Activated CD4-positive, alpha-beta memory T cell treated with anti-CD3 and anti-CD28 coated beads, Interleukin-2, amount 10 ng/mL, durations not matched to agents 7 days and 5 days (primary cell): ENCODE results near the gene KLHL26. TPM values are rescaled to one million over a fixed set of nuclear protein-coding genes. Genes with fewer than 3 reads are reported as not detected.

ENCODE experiments used
- CTCF ChIA-PET: fragments of 350-600 bp; sonication (Branson Sonifier 250); formaldehyde crosslinking; loops from one replicate; lab custom pipeline; 2021; ENCODE audit warnings: antibody characterized with exemption, inconsistent platforms; lab: Charles Lee
- POLR2A ChIA-PET: fragments of 350-600 bp; sonication (Branson Sonifier 250); formaldehyde crosslinking; loops from one replicate; lab custom pipeline; 2021; ENCODE audit warnings: antibody characterized with exemption; lab: Charles Lee
- DNase-seq: peaks from one replicate; pipeline ENCODE4 v3.0.0-alpha.2; 2020
- H3K27ac Mint-ChIP-seq: one replicate; pipeline ENCODE4 v1.8.0; 2021; ENCODE audit warnings: mild to moderate bottlenecking, mixed read lengths
- H3K27me3 Mint-ChIP-seq: one replicate; pipeline ENCODE4 v1.8.0; 2021; ENCODE audit warnings: mixed read lengths
- H3K36me3 Mint-ChIP-seq: one replicate; pipeline ENCODE4 v1.8.0; 2021; ENCODE audit warnings: low read depth, mixed read lengths
- H3K4me1 Mint-ChIP-seq: one replicate; pipeline ENCODE4 v1.8.0; 2021; ENCODE audit warnings: mixed read lengths
- H3K4me3 Mint-ChIP-seq: one replicate; pipeline ENCODE4 v1.8.0; 2021; ENCODE audit warnings: mild to moderate bottlenecking, mixed read lengths
- H3K9me3 Mint-ChIP-seq: one replicate; pipeline ENCODE4 v1.8.0; 2021; ENCODE audit warnings: mixed read lengths
- total RNA-seq, 2 experiments: library from RNA; stranded (reverse); gene quantifications; one replicate each; pipeline ENCODE4 v1.2.3, GENCODE V29; 2021

The KLHL26 gene
- total RNA-seq, 2 experiments from 2014 or later, result 10.8 to 11.0 TPM

- Mint-ChIP-seq H3K9me3 (no peaks in the 10 kb centered on the region), H3K27me3 (no peaks in the 10 kb centered on the region), H3K4me3 (no peak overlapping the region), H3K27ac (no peak overlapping the region), H3K36me3 (no peaks in the 10 kb centered on the region), H3K4me1 (peaks cover 8% of the 10 kb centered on the region)
- no peak for DNase-seq
- CTCF ChIA-PET, result no interaction called here
- POLR2A ChIA-PET, result no interaction called here
Observed at GRCh38 chr19:18660939-18661670, 24.3 kb downstream of the KLHL26 start.

DNA sequence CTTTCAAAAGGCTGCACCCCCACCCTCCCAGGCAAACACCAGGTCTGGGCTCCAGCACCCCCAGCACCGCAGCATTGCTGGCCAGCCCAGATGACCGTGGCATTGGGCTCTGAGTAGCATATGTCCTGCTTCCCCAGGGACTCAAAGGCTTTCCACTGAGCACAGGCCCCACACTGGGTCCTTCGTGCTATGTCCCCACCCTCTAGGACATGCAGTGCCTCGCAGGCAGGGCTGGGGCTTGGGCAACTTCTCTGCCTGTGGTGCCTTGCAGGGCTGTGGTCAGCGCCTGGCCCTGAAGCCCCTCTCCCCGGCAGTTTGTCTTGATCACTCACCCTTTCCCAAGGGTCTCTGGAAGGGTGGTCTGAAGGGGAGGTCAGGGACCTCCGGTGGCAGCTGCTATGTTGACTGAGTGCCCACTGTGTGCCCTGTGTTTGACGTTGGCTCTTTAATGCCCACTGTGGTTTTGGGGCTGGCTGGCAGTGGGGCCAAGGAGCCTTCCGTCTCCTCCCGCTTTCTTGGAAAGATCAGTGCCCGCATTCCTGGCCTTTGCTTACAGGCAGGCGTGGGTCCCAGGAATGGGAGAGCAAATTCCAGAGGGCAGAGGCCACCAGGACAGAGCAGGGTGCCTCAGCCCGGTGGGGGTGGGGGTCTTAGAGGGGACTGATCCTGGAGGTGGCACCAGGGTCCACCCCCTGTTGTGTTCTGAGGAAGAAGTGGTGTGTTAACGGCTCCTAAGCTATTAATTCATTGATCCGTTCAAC, 26.3 kb downstream of the KLHL26 start:
- ChIA-PET CTCF (no interaction called here), POLR2A (no interaction called here)
- H3K36me3 Mint-ChIP-seq, result peaks cover 3% of the 10 kb centered on the region
- no peak for DNase-seq
- no peaks in the 10 kb centered on the region for H3K9me3 Mint-ChIP-seq
- H3K27me3 Mint-ChIP-seq, result no peaks in the 10 kb centered on the region
- H3K4me1 Mint-ChIP-seq, result peaks cover 8% of the 10 kb centered on the region
- no peak overlapping the region for H3K27ac Mint-ChIP-seq
- H3K4me3 Mint-ChIP-seq, result no peak overlapping the region

DNA sequence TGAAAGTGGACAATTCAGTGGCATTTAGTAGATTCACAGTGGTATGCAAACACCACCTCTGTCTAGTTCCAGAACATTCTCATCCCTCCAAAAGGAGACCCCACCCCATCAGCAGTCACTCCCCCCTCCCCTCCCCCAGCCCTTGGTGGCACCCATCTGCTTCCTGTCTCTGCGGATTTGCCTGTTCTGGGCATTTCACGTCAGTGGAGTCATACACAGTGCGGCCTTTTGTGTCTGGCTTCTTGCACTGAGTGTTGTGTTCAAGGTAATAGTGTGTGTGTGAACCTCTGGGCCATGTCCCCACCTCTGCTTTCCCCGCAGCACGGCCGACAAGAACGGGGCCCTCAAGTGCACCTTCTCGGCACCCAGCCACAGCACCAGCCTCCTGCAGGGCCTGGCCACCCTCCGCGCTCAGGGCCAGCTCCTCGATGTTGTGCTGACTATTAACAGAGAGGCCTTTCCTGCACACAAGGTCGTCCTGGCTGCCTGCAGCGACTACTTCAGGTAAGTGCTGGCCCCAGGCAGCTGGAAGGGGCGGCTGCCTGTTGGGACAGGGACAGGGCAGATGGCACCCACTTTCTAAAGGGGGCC, 27.2 kb downstream of the KLHL26 start:
- Mint-ChIP-seq H3K4me1 (peaks cover 8% of the 10 kb centered on the region), H3K36me3 (peaks cover 3% of the 10 kb centered on the region), H3K4me3 (no peak overlapping the region), H3K27me3 (no peaks in the 10 kb centered on the region), H3K9me3 (no peaks in the 10 kb centered on the region), H3K27ac (no peak overlapping the region)
- no peak for DNase-seq
- CTCF ChIA-PET, result interaction anchor here (0.5 kb wide), 1 partner anchor 70 kb away, joined by 4 read pairs; no protein-coding TSS in a partner anchor
- POLR2A ChIA-PET, result interaction anchor here (0.5 kb wide), 1 partner anchor 9 kb away, joined by 3 read pairs; no protein-coding TSS in a partner anchor

DNA sequence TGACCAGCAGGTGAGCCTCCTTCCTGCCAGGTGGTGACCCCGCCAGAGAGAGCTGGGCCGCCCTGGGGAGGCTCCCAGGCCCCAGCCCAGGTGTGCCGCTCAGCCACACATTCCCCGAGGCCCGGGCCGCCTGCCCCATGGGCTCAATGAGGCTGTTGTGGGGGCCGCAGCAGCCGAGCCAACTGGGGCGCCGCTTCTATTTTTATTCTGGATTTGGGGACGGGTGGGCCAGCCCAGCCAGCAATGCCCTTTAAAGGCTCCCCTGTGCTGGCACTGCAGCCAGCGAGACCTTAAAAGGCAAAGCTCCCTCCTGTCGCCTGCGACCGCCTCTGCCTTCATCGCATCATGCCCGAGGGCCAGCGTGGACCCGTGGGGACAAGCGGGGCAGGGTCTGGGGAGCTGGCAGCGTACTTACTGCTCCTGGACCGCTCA, 29.0 kb downstream of the KLHL26 start:
- ChIA-PET POLR2A (no interaction called here), CTCF (no interaction called here)

GRCh38 chr19:18666317-18666716, 29.5 kb downstream of the KLHL26 start:
- Mint-ChIP-seq H3K36me3 (peaks cover 10% of the 10 kb centered on the region), H3K9me3 (no peaks in the 10 kb centered on the region), H3K4me1 (peaks cover 7% of the 10 kb centered on the region), H3K4me3 (no peak overlapping the region), H3K27ac (no peak overlapping the region), H3K27me3 (no peaks in the 10 kb centered on the region)
- ChIA-PET POLR2A (no interaction called here), CTCF (interaction anchor here (0.9 kb wide), 1 partner anchor 181 kb away, joined by 3 read pairs; no protein-coding TSS in a partner anchor)
- DNase-seq, result no peak

More for the DNA sequence above, 29.0 kb downstream of the KLHL26 start:
- no peak for DNase-seq
- H3K4me3 Mint-ChIP-seq, result no peak overlapping the region
- H3K9me3 Mint-ChIP-seq, result no peaks in the 10 kb centered on the region
- no peak overlapping the region for H3K27ac Mint-ChIP-seq
- H3K27me3 Mint-ChIP-seq, result no peaks in the 10 kb centered on the region
- H3K36me3 Mint-ChIP-seq, result peaks cover 10% of the 10 kb centered on the region
- H3K4me1 Mint-ChIP-seq, result peaks cover 8% of the 10 kb centered on the region

DNA sequence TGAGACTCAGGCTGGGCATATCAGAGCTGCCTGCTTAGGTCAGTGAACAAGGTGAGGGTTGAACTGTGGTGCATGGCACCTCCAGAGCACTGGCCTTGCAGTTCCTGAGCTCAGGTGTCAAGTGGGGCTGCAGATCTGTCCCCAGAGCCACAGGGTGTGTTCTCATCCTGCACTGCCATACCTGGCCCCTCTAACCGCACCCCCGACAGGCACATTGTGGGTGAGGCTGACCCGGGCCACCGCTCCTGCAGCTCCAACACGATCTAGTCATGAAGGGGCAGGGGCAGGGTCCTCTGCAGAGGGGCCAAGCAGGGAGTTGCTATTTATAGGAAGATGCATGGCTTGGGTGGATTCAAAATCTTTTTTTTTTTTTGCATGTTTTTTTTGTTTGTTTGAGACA, 30.0 kb downstream of the KLHL26 start:
- ChIA-PET POLR2A (no interaction called here), CTCF (interaction anchor here (0.9 kb wide), 1 partner anchor 180 kb away, joined by 3 read pairs; no protein-coding TSS in a partner anchor)
- peaks cover 10% of the 10 kb centered on the region for H3K36me3 Mint-ChIP-seq
- H3K27me3 Mint-ChIP-seq, result no peaks in the 10 kb centered on the region
- no peak for DNase-seq
- peaks cover 6% of the 10 kb centered on the region for H3K4me1 Mint-ChIP-seq
- H3K9me3 Mint-ChIP-seq, result no peaks in the 10 kb centered on the region
- no peak overlapping the region for H3K27ac Mint-ChIP-seq
- no peak overlapping the region for H3K4me3 Mint-ChIP-seq

DNA sequence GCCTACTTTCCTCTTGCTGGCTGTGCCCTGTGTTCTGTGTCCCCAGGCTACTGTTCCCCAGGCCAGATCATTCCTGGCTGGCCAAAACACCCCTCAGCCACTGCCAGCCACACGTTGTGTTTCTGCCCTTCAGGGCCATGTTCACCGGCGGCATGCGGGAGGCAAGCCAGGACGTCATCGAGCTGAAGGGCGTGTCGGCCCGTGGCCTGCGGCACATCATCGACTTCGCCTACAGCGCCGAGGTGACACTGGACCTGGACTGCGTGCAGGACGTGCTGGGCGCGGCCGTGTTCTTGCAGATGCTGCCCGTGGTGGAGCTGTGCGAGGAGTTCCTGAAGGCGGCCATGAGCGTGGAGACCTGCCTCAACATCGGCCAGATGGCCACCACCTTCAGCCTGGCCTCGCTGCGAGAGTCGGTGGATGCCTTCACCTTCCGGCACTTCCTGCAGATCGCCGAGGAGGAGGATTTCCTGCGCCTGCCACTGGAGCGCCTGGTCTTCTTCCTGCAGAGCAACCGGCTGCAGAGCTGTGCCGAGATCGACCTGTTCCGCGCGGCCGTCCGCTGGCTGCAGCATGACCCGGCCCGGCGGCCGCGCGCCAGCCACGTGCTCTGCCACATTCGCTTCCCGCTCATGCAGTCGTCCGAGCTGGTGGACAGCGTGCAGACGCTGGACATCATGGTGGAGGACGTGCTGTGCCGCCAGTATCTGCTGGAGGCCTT, 30.9 kb downstream of the KLHL26 start:
- no peaks in the 10 kb centered on the region for H3K9me3 Mint-ChIP-seq
- H3K27me3 Mint-ChIP-seq, result no peaks in the 10 kb centered on the region
- peaks cover 6% of the 10 kb centered on the region for H3K4me1 Mint-ChIP-seq
- DNase-seq, result no peak
- no peak overlapping the region for H3K27ac Mint-ChIP-seq
- ChIA-PET CTCF (no interaction called here), POLR2A (no interaction called here)
- peaks cover 10% of the 10 kb centered on the region for H3K36me3 Mint-ChIP-seq
- H3K4me3 Mint-ChIP-seq, result no peak overlapping the region

- H3K36me3 Mint-ChIP-seq, result peaks cover 10% of the 10 kb centered on the region
- no peaks in the 10 kb centered on the region for H3K9me3 Mint-ChIP-seq
- ChIA-PET POLR2A (no interaction called here), CTCF (no interaction called here)
- no peaks in the 10 kb centered on the region for H3K27me3 Mint-ChIP-seq
- no peak for DNase-seq
- no peak overlapping the region for H3K27ac Mint-ChIP-seq
- no peak overlapping the region for H3K4me3 Mint-ChIP-seq
- H3K4me1 Mint-ChIP-seq, result peaks cover 6% of the 10 kb centered on the region
Observed at GRCh38 chr19:18668252-18668631, 31.4 kb downstream of the KLHL26 start.

- peaks cover 4% of the 10 kb centered on the region for H3K4me1 Mint-ChIP-seq
- no peaks in the 10 kb centered on the region for H3K27me3 Mint-ChIP-seq
- no peak for DNase-seq
- H3K27ac Mint-ChIP-seq, result no peak overlapping the region
- CTCF ChIA-PET, result no interaction called here
- H3K36me3 Mint-ChIP-seq, result peaks cover 10% of the 10 kb centered on the region
- H3K4me3 Mint-ChIP-seq, result no peak overlapping the region
- H3K9me3 Mint-ChIP-seq, result no peaks in the 10 kb centered on the region
- POLR2A ChIA-PET, result no interaction called here
Observed at GRCh38 chr19:18668744-18669523, 32.1 kb downstream of the KLHL26 start.

DNA sequence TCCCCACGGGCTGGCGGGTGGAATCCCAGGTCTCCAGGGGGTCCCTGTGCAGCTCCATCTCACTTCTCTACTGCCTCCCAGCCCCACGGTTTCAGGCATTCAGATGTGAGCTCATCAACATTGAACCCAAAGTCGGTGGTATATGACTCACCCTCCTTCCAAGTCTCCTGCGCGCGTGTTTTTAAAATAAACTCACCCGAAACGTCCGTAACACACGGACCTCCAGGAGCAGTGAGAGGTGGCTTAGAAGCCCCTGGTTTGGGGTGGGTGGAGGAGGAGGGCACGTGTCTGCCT, 32.6 kb downstream of the KLHL26 start:
- no peak for DNase-seq
- H3K9me3 Mint-ChIP-seq, result no peaks in the 10 kb centered on the region
- H3K27ac Mint-ChIP-seq, result no peak overlapping the region
- H3K4me3 Mint-ChIP-seq, result no peak overlapping the region
- CTCF ChIA-PET, result no interaction called here
- H3K36me3 Mint-ChIP-seq, result peaks cover 10% of the 10 kb centered on the region
- H3K27me3 Mint-ChIP-seq, result no peaks in the 10 kb centered on the region
- POLR2A ChIA-PET, result no interaction called here
- no peaks in the 10 kb centered on the region for H3K4me1 Mint-ChIP-seq

DNA sequence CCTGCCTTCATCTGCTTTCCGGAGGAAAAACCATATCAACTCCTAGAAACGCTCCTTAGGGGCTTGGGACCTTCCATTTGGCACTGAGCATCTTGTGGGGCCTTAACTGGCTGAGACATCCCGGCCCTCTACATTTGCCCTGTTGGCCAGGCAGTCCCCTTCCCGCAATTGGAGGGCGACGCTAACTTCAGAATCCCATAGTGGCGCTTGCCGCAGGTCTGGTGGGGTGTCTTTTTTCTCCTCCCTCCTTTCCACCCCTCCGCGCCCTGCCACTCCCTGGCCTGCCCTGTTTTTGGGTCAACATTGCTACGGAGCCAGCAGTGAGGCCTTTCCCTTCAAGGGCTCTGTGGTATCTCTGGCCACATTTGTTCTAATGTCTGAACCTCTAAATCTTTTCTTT, 33.1 kb downstream of the KLHL26 start:
- no peak for DNase-seq
- Mint-ChIP-seq H3K27ac (no peak overlapping the region), H3K36me3 (peaks cover 10% of the 10 kb centered on the region), H3K4me3 (no peak overlapping the region), H3K9me3 (no peaks in the 10 kb centered on the region), H3K27me3 (no peaks in the 10 kb centered on the region), H3K4me1 (no peaks in the 10 kb centered on the region)
- ChIA-PET CTCF (no interaction called here), POLR2A (no interaction called here)

- POLR2A ChIA-PET, result no interaction called here
- no peaks in the 10 kb centered on the region for H3K27me3 Mint-ChIP-seq
Observed at GRCh38 chr19:18670312-18670711, 33.5 kb downstream of the KLHL26 start.

More at GRCh38 chr19:18670312-18670711, 33.5 kb downstream of the KLHL26 start:
- H3K27ac Mint-ChIP-seq, result no peak overlapping the region
- no peak overlapping the region for H3K4me3 Mint-ChIP-seq
- H3K4me1 Mint-ChIP-seq, result no peaks in the 10 kb centered on the region
- DNase-seq, result no peak
- H3K36me3 Mint-ChIP-seq, result peaks cover 10% of the 10 kb centered on the region
- CTCF ChIA-PET, result no interaction called here
- no peaks in the 10 kb centered on the region for H3K9me3 Mint-ChIP-seq
